AG20443 (cell line): Measurements from ENCODE around the gene MACROD2.
A peak's percentile ranks its signal among the peaks of the same experiment; 100 is the strongest.

Experiments
- DNase-seq: peaks from one replicate; pipeline ENCODE4 v3.0.0; 2012; ENCODE audit warnings: low spot score, mixed read lengths

Gene MACROD2

DNA sequence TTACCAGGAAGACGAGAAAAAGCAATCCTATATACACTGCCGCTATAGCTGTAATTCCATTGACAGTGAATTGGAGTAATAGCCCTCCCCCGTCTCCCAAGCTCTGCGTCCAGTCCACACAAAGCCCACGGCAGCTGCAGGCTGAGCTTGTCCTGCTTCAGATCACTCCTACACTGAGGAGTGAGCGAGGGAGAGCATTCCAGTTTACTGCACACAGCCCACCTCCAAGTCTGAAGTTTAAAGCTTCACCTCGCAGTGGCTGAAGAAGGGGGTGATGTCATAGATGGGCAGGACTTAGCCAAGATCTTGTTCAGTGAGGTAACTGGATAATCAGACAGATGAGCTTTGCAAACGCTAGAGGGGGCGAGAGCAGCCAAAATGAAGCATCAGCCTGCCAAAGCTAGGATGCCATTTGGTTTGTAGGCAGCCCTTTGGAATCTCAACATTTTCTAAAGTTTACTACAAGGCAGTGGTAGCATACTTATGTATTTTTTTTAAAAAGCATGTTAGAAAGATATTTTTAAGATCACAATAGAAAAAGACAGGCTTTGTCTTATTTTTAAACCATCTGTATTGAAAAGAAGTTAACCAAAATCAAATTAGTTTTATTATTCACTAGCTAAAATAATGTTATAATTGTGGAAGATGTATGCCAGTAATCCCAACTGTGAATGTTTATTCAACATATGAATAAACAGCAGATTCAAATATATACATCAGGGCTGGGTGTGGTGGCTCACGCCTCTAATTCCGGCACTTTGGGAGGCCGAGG is 342.3 kb downstream of the MACROD2 start, which contains the start of gene FLRT3:
FLRT3 (minus strand) TSS at position 213 of the 772 bp plus-strand sequence. CDS start 10,106 bp downstream, outside the sequence.
- DNase-seq, result peak; percentile 89

DNA sequence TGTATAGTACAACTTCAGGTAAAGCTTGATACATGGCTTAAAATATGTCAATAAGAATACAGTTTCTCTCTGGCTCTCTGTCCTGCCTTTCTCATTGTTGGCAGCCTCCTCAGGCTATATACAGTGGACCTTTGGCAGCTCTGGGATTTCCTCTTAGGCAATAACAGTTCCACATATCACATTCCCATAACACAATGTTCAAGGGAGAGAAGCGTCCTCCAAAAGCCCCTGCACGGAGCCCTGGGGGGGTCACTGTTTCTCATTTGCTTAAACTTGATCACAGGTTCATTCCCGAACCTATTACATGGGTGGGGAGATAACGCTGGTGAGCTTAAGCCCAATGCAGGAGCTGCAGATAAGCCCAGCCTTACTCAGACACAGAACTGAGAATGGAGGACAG is 346.5 kb downstream of the MACROD2 start:
- no peak for DNase-seq

DNA sequence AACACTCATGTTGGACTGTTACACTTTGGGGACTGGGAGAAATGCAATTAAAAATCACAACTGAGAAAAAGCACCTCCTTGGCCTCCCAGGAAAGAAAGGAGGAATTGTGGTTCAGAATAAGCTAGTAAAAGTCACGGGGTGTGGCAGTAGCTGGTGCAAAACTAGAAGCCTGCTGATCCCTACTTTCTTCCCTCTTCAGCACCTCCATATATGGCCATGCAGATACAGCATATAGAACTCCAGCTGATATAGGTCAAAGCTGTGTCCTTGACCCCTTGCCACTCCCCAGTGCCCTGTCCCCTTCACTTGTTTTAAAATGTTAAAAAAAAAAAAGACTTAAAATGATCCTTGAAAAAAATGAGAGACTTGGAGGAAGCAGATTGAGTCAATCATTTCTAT is 347.6 kb downstream of the MACROD2 start:
- no peak for DNase-seq

DNA sequence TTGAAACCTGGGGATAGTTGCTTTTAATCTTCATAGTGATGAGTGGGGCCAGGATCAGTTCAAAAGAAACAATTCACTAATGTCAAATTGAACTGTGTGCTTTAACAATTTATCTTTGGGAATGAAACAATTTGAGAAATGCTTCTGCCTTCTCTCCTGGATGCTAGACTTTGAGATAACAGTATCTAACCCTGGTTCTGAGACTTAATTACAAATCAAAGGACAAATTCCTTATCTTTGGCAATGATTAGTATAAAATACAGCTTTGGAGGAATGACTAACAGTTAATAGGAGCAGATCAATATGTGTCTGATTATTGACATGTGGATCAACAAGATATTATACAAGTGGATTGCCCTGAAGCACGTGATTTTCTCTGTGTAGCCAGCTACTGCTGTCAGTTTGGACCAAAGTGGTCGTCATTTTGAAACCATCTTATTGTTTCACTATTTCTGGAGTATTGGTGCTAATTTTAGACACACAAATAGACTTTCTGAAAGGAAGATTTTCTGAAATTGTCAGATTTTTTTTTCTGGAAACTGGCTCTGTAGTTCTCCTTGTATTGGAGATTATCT is 348.3 kb downstream of the MACROD2 start:
- DNase-seq, result no peak

DNA sequence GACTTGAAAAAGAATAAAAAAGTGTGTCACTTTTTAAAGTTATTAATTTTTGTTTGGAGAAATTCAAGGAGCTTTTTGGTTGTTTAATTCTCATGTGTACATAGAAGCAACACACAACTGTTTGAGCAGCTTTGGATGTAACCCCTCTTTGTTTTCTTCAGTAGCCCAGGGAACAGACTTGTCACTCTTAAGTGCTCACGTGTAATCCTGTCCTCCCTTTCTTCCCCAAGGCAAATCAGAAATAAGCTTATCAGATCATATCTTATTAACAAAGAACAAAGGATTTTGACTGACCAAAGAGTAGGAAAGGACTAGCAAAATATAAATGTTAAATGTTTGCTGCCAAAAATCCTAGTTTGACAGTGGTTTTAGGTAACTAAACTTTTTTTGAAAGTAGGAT is 349.4 kb downstream of the MACROD2 start:
- no peak for DNase-seq

DNA sequence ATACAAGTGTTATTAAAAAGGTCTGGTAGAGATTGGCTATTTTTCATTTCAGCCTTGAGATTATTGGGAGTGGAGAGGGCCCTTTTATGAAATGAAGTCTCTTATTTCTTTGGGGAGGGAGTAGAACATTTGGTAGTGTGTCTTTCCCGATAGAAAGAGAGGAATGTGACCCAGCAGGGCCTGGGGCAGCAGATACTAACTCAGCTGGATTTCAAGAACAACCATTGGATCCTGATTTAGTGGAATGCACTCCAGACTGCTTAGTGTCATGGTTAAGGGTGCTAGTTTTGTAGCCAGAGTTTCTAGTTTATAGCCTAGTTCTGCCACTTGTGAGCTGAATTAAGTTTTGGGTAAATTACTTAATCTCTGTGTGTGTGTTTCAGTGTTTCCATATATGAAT is 360.5 kb downstream of the MACROD2 start:
- no peak for DNase-seq

DNA sequence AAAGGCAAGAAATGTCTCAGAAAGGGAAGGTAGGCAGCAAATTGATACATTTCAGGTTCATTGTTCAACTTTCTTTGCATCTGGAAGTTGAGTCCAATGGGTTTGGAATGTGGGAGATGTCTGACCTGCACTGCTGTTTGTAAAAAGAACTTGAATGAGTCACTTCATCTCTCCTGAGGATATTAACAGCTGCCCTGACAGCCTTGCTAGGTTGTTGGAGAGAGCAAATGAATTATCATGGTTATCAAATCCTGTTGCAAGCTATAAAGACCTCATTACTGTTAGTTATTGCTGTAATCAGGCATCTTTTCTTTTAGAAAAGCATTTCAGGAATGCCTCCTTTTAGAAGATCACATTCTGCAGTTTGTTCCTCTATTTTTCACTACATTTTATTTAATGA is 365.1 kb downstream of the MACROD2 start:
- DNase-seq, result no peak

DNA sequence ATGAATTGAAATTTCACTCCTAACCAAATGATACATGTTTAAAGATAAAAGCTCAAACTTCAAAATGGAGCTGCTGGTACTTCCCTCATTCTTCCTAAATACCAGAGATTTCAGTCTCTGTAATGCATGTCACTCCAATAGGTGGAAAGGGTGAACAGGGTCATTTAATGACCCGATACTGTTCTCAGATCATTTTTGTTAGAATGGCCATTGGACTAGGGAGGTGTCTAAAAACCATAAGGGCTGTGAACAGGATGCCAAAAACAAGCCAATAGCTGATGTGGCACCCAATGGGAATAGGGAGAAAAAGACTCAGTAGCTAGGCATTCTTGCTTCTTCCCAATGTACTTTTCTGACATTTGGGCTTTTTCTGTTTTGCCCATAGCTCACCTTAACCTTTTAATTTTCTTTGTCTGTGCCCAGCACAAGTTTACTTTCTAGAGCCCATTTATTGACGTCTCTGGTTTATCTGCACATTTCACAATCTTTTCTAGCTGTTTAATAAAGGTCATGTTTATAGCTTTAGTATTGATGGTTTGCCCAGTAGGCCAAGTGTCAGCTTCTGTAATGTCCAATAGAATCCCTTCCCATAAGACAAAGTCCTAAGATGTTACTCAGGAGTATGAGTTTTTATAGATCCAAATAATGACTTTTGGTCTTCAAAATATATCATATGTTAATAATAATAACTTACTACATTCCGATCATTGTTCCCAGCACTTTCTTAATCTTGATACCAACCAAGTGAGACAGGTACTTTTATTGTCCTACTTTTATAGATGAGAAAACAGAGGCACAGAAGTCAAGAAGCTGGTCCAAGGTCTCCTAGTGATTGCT is 366.4 kb downstream of the MACROD2 start:
- DNase-seq, result no peak

DNA sequence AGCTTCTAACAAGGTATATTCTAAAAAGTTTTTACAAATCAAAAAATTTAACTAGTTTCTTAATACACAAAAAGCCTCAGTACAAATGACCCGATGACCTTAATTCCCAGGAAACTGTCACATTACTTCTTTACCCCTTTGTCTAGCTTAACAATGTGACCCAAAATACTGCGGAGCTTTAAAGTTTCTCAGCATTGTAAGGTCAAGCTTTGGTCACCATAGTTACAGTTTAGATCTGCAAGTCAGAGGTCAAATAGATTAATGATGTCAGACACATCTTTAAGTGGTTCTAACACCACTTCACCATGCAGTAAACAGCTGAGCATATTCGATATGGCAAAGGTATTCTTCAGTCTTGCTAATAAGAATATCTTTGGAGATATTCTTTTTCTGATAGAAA is 378.9 kb downstream of the MACROD2 start:
- no peak for DNase-seq

DNA sequence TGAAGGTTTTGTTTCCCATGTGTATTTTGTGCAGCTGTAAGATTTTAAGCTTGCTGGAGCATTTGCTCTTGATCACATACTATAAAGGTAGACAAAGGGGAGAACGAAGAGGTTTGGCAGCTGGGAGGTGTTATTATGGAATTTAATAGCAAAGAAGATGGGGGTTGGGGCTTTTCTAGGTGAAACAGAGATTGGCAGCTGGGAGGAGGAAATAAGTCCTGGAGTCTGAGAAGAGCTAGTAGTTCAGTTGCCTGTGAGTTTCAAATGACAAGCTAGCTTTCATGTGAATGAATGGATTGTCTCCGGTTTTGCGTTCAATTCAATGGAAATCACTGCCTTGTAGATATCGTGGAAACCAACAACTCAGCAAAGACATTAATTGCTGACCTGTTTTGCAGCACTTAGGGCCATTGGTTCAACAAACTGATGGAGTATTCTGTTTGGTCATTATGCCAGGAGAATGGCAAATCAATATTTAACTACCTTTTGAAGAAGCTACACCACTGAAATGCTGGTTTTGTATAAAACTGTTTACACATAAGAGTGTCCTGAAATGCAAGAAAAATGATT is 380.2 kb downstream of the MACROD2 start:
- no peak for DNase-seq

DNA sequence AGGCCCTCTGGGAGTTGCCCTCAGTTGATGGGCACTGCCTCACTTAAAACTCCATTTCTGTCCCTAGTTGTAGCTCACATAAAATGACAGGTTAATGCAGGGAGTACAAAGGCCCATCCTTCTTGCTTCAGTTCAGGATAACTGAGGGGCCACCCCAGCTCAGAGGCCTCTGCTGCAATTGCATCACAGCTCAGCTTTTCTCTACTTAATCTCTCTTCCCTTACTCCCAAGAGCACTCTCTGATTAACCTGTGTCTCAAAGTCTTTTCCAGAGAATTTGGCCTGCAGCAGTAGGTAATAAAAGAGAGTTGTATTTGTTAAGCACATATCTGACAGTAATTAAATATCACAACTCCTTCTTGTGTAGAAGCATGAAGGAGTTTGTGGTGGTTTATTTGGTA is 383.0 kb downstream of the MACROD2 start:
- no peak for DNase-seq

DNA sequence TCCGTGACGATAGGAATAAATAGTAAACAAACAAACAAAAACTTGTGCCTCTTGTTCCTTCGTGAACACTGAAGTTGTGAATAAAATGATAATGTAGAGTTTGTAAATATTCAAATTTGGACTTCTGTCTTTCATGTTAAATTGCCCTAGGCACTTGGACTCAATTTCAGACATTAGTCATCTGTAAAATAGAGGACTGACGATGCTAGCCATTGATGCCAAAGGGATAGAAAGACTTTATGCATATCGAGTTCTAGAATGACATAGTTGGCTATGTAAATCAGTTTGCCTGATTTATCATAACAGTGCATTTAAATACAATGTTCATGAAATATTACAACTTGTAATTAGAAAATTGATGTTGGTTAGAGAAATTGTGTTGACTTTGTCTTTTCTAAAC is 388.0 kb downstream of the MACROD2 start:
- no peak for DNase-seq

DNA sequence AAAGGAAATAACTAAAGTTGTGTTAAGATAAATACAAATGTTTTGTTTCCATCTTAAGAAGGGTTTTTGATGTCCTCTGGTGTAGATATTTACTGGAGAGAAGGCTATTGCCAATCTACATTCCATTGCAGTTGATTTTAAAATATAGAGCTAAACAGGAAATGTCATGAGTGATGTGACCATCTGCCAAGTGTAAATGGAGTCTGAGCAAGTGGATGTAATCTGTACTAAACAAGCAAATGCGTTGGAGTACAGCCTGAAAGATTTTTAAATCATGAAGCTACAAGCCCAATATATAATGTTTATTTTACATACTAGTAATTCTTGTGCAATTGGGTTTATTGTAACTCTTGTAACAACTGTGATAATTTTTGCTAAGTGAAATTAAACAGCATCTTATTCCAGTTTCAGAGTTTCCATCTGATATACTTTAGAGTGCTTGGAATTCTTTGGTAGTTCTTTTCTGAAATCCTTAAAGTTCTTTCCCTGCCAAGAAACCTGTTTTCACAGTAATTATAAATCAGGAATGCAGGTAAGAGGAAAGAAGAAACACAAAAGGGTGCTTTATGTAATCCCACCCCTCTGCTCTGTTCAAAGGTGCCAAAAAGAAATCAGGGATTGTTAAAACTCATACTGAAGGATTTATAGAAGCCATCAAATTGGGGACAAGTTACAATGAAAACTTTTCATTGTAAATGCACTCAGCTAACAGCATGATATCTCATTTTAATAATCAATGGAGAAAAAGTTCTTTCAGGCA is 389.3 kb downstream of the MACROD2 start:
- DNase-seq, result no peak

DNA sequence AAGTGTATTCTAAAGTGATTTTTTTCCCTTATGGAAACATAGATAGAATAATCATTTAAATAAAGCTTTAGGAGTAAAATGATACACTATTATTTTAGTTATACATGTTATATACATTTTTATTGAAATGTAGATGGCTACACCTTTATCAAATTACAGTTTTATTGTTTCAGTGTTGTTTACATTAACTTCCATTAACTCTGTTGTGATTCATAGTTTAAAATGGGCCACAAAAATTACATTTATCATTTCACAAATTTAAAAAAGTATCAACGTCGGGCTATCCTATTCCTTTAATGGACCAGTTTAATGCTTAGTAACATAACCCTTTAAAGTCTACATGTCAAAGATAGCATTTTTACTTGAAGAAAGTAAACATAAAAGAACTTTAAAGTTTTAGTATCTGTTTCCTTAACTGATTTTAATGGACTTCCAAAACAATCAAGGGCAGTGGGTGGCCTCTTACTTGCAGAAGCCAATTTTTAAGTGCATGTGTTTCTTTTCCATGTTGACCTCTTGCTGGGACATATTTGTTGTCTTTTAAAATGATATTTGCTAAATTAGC is 389.9 kb downstream of the MACROD2 start:
- DNase-seq, result no peak

DNA sequence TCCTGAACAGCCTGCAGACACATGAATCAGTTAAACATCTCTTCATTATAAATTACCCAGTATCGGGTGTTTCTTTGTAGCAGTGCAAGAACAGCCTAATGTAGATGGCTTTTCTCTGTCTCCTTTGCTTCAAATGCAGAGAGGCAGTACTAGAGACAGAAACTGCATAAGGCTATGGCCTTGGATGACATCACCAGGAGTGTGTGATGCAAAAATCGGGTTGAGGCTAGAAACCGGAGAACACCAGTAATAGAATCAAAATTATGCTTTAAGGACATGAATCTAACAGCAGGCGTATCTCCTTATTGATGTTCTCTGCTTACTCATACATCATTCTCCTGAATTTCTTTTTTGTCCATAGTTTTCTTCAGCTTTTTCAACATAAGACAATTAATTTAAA is 391.4 kb downstream of the MACROD2 start:
- DNase-seq, result no peak

DNA sequence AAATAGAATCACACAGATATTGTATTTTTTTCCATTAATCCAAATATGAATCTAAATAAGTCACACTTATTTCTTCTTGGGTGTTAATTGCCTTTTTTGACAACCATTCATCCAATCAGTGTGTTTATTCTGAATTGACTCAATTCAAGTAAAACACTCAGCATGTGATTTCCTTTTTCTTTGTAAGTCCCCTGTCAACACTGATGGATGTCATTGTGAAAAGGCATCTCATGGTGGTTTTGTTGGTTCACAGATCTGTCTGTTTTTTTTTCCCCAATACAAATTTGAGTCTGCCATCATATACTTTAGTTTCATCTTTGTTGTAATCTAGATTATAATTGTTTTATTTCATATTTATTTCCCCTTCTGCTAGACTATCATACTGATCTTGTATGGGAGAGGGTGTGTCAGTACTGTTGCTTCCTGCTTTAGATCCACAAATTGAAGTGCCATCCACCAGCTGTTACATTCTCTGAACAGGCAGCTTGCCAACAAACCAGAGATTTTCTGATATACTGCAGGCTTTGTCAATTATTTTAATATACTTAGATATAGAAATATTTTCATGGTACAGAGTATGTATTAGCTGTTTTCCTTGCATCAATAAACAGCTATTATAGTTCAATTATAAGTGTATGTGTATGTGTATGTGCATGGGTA is 406.3 kb downstream of the MACROD2 start:
- no peak for DNase-seq

DNA sequence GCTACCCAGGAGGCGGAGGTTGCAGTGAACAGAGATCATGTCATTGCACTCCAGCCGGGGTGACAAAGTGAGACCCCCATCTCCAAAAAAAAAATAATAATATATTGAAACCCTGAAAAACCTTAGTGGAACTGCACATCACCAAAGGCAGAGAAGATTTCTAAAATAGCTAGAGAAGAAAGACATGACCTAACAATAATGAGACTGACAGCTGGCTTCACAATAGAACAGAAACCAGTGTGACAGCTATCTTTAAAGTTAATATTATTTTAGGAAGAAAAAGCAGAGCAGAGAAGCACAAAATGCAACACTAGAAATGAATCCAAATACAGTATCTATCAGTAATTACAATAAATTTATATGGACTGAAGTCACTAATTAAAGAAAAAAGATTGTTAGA is 409.2 kb downstream of the MACROD2 start:
- DNase-seq, result no peak

DNA sequence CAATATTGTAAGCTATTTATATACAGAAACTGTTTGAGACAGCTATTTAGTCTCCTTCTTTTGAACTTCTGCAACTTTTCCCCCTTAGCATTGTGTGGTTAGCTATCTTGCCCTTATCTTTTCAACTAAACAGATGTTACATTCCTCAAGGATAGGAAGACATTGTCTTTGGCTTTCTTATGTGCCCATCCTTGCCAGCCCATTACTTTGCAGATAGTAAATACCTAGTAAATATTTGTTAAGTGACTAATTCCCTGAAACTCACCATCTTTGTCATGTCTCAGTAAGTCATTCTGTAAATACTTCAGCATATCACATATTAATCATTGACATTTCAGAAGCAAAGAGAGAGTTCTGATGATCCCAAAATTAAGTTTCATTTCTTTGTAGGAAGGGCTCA is 411.2 kb downstream of the MACROD2 start:
- DNase-seq, result peak; percentile 13

DNA sequence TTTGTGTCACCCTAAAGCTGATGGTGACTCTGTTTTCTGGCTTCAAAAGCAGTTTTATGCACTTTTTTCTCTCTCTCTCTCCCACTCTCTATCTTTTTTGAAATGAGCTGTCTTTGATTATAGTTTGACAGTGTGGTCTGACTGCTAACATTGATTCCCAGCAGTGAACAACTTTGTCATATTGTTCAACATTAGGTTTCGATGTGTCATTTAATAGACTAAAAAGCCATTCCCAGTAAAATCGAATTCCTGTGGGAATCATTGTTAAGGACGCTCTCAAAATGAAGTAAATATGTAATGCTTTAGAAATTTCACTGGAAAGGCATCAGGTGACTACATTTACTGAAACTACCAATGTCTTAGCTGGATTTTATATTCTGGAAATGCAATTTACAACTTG is 412.0 kb downstream of the MACROD2 start:
- no peak for DNase-seq

DNA sequence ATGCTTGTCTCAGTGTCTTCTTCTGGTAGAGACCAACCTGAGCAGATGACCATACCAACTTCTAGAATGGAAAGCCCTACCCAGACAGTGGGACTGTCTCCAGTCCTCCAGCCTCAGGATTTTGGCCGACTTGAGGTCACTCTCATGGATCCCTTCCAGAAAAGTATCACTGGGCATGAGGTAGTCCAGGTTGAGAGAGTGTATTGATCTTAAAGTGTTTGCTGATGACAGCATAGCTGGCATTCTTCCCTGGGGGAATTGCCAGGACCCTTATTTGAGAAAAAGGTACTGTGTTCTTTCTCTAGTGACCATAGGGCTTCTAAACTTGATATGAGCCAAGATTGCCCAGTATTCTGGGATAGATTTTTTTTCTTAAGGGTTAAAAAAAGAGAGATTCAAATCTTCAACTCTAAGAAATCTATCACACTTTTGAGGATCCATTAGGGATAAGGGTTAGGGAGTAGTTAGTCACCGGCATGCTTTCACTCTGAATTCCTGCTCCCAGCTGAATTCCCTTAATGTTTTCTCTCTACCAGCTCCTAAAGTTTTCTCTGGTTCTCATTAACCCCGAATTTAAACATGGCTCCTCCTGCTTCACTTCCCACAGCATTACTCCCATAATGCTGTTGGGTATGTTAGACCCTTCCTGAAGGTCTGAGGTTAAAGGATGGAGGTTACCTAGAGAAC is 415.7 kb downstream of the MACROD2 start:
- DNase-seq, result peak; percentile 14
